H1 (cell line): ENCODE data around the gene TCF4. TPM values are rescaled to one million over a fixed set of nuclear protein-coding genes. Genes with fewer than 3 reads are reported as not detected.

Experiments
- ATF3 ChIP-seq: IDR thresholded peaks from 2 replicates; pipeline ENCODE4 v1.6.1; 2011; ENCODE audit warnings: low read depth, mild to moderate bottlenecking, low read length; ENCODE audit not compliant: insufficient read depth
- BACH1 ChIP-seq: IDR thresholded peaks from 2 replicates; pipeline ENCODE4 v1.6.1; 2012; ENCODE audit warnings: low read length, improper control_type of control experiment
- BRCA1 ChIP-seq: IDR thresholded peaks from 2 replicates; pipeline ENCODE4 v1.6.1; 2012; ENCODE audit warnings: low read depth, low read length, improper control_type of control experiment
- CBX5 ChIP-seq: fragments of 300-800, 300-1000 bp; sonication (generic); IDR thresholded peaks from 2 replicates; pipeline ENCODE4 v1.7.1; 2016; ENCODE audit warnings: antibody characterized with exemption, low read length, low read depth
- CHD2 ChIP-seq: IDR thresholded peaks from 2 replicates; pipeline ENCODE4 v1.6.1; 2012; ENCODE audit warnings: low read length, improper control_type of control experiment
- JUN ChIP-seq: IDR thresholded peaks from 2 replicates; pipeline ENCODE4 v1.6.1; 2011; ENCODE audit warnings: low read depth, mild to moderate bottlenecking, improper control_type of control experiment, low read length
- ZNF274 ChIP-seq: IDR thresholded peaks from 2 replicates; pipeline ENCODE4 v1.7.0; 2012; ENCODE audit warnings: low read length, borderline replicate concordance; ENCODE audit errors: extremely low read depth
- polyA plus RNA-seq, 7 experiments: library from polyadenylated mRNA; depleted of rRNA in 3 of 7; stranded (reverse) in 5 of 7; unstranded in 2 of 7; fragments of >200 nt in 5 of 7; fragments of 200-250 nt in 2 of 7; gene quantifications; 1 replicate in 5 of 7; 2 replicates in 1 of 7; 4 replicates in 1 of 7; pipeline versions ENCODE4 v1.2.1 to v1.2.3, GENCODE V29; 2011 to 2013; ENCODE audit warnings: missing spikeins in 2 of 7, mixed read lengths in 2 of 7
- total RNA-seq: library from RNA; stranded (reverse); fragmentation: NEBNext Ultra II Directional; extraction: Animal tissue kit (Norgen Biotek cat#: 25700); gene quantifications from 2 replicates; pipeline ENCODE4 v1.2.1, GENCODE V29; 2021

The TCF4 gene
- total and polyA plus RNA-seq, 2 of the 8 experiments (the other 6 are each of a cell fraction or from before 2014, with no cell fraction given) = 59.3 to 118 TPM

- TF ChIP-seq BRCA1 = no peak
- TF ChIP-seq ZNF274 = no peak
- no peak for TF ChIP-seq BACH1
- no peak for TF ChIP-seq CHD2
- TF ChIP-seq CBX5 = no peak
- TF ChIP-seq ATF3 = no peak
- no peak for TF ChIP-seq JUN
Observed at GRCh38 chr18:55272510-55273243, 315.3 kb downstream of the TCF4 start (continued).
